Upper lobe of left lung (tissue), 6 donors: ENCODE data around the gene ATP9A. TPM values are rescaled to one million over a fixed set of nuclear protein-coding genes. Genes with fewer than 3 reads are reported as not detected.
A peak's percentile ranks its signal among the peaks of the same experiment; 100 is the strongest.

ENCODE experiments used
- ATAC-seq, 2 donors: fragments of 200-7000 bp; cut with Tn5 transposase; one replicate each; pipeline ENCODE4 v1.9.1; 2022; ENCODE audit warnings: mild to moderate bottlenecking in 2 of 2, moderate library complexity in 2 of 2; ENCODE audit not compliant: low FRiP score in 2 of 2
- DNase-seq, 2 donors: peaks; one replicate each; pipeline ENCODE4 v3.0.0-alpha.2; 2019 to 2020
- H3K27ac ChIP-seq, 4 donors: fragments of 200-600 bp; sonication (generic); one replicate each; pipeline ENCODE4 v1.5.1; 2016 to 2019
- H3K27me3 ChIP-seq, 4 donors: fragments of 200-600 bp; sonication (generic); one replicate each; pipeline ENCODE4 v1.5.1; 2017 to 2019
- H3K36me3 ChIP-seq, 4 donors: fragments of 200-600 bp; sonication (generic); one replicate each; pipeline ENCODE4 v1.5.1; 2016 to 2019
- H3K4me1 ChIP-seq, 4 donors: fragments of 200-600 bp; sonication (generic); one replicate each; pipeline ENCODE4 v1.5.1; 2018 to 2019
- H3K4me3 ChIP-seq, 4 donors: fragments of 200-600 bp; sonication (generic); one replicate each; pipeline ENCODE4 v1.5.1; 2017 to 2019; ENCODE audit warnings: mild to moderate bottlenecking in 2 of 4, moderate library complexity in 1 of 4
- H3K9me3 ChIP-seq, 4 donors: fragments of 200-600 bp; sonication (generic); one replicate each; pipeline ENCODE4 v1.5.1; 2018 to 2019
- CTCF ChIP-seq, 6 experiments: fragments of 450-650 bp in 4 of 6; fragments of 200-600 bp in 2 of 6; sonication (generic) in 2 of 6; IDR thresholded peaks; one replicate each; pipeline ENCODE4 v1.5.1; 2016 to 2019; ENCODE audit warnings: antibody characterized with exemption in 6 of 6
- EP300 ChIP-seq, 4 donors: sonication (generic); formaldehyde crosslinking; IDR thresholded peaks; one replicate each; pipeline ENCODE4 v1.5.1; 2017; ENCODE audit warnings: antibody characterized with exemption in 4 of 4, control low read depth in 2 of 4
- POLR2A ChIP-seq, 4 donors: fragments of 450-650 bp; IDR thresholded peaks; one replicate each; pipeline ENCODE4 v1.5.1; 2016 to 2017; ENCODE audit warnings: antibody characterized with exemption in 4 of 4, mild to moderate bottlenecking in 2 of 4
- POLR2AphosphoS5 ChIP-seq, 2 donors: sonication (generic); formaldehyde crosslinking; IDR thresholded peaks; one replicate each; pipeline ENCODE4 v1.5.1; 2017; ENCODE audit warnings: antibody characterized with exemption in 2 of 2
- WGBS, 2 donors: methylation state at CpG; one replicate each; pipeline ENCODE4 v1.1.5; 2017 to 2018; 5-methylcytosine and 5-hydroxymethylcytosine counted together
- total RNA-seq, 6 donors: library from RNA; depleted of rRNA in 4 of 6; stranded (reverse); fragments of >200 nt in 4 of 6; gene quantifications; one replicate each; pipeline versions ENCODE4 v1.1.0 to v1.2.1, GENCODE V29; 2016 to 2021
- donor health status: DM: no; HTN: no; CAD: no; lungs with moderate emphysema.
- donor health status: DM: no; HTN: yes; CAD: no; lungs with severe emphysema.

Gene ATP9A
- total RNA-seq, 6 donors from 2014 or later: 15.7 to 31.3 (median 22.8) TPM

GRCh38 chr20:51635680-51636079 is 132.5 kb downstream of the ATP9A start:
- Histone ChIP-seq H3K36me3 (no peaks in the 10 kb centered on the region), H3K4me1 (peaks cover 5 to 27% (median 11%) of the 10 kb centered on the region in 4 donors), H3K4me3 (no peak overlapping the region), H3K9me3 (no peaks in the 10 kb centered on the region), H3K27me3 (no peaks in the 10 kb centered on the region), H3K27ac (no peak overlapping the region)
- 85 to 100% methylated on average over 2 of the region's 2 CpGs for WGBS, 2 donors
- DNase-seq (no peak), ATAC-seq (no peak)
- TF ChIP-seq EP300 (IDR thresholded peaks at IDR 0.05) (no peak), POLR2AphosphoS5 (IDR thresholded peaks at IDR 0.05) (no peak), POLR2A (IDR thresholded peaks at IDR 0.05) (no peak), CTCF (IDR thresholded peaks at IDR 0.05) (no peak)

GRCh38 chr20:51634877-51635276 is 133.3 kb downstream of the ATP9A start:
- no peak for TF ChIP-seq POLR2AphosphoS5 (IDR thresholded peaks at IDR 0.05)
- TF ChIP-seq CTCF (IDR thresholded peaks at IDR 0.05): no peak
- no peak for TF ChIP-seq EP300 (IDR thresholded peaks at IDR 0.05)
- no peak for TF ChIP-seq POLR2A (IDR thresholded peaks at IDR 0.05)

GRCh38 chr20:51634257-51634656 is 133.9 kb downstream of the ATP9A start:
- H3K4me3 ChIP-seq: no peak overlapping the region
- DNase-seq: no peak
- no peaks in the 10 kb centered on the region for H3K36me3 ChIP-seq
- 73 to 89% methylated on average over 5 to 9 of the region's 9 CpGs for WGBS, 2 donors
- no peaks in the 10 kb centered on the region for H3K27me3 ChIP-seq
- no peak for ATAC-seq
- TF ChIP-seq POLR2AphosphoS5 (IDR thresholded peaks at IDR 0.05): no peak
- TF ChIP-seq POLR2A (IDR thresholded peaks at IDR 0.05): no peak
- TF ChIP-seq CTCF (IDR thresholded peaks at IDR 0.05): no peak
- TF ChIP-seq EP300 (IDR thresholded peaks at IDR 0.05): no peak
- no peaks in the 10 kb centered on the region for H3K9me3 ChIP-seq
- H3K4me1 ChIP-seq: peaks cover 10 to 31% (median 18%) of the 10 kb centered on the region in 4 donors
- H3K27ac ChIP-seq: no peak overlapping the region

More at GRCh38 chr20:51634877-51635276, 133.3 kb downstream of the ATP9A start:
- 87 to 98% methylated on average over 3 to 5 of the region's 5 CpGs for WGBS, 2 donors
- H3K4me1 ChIP-seq: peaks cover 10 to 34% (median 16%) of the 10 kb centered on the region in 4 donors
- no peaks in the 10 kb centered on the region for H3K27me3 ChIP-seq
- H3K36me3 ChIP-seq: no peaks in the 10 kb centered on the region
- DNase-seq (no peak), ATAC-seq (no peak)
- no peaks in the 10 kb centered on the region for H3K9me3 ChIP-seq
- no peak overlapping the region for H3K27ac ChIP-seq
- no peak overlapping the region for H3K4me3 ChIP-seq

GRCh38 chr20:51633430-51633829 is 134.8 kb downstream of the ATP9A start:
- H3K36me3 ChIP-seq: no peaks in the 10 kb centered on the region
- ATAC-seq (no peak), DNase-seq (no peak)
- 91 to 95% methylated on average over 3 of the region's 3 CpGs for WGBS, 2 donors
- no peaks in the 10 kb centered on the region for H3K9me3 ChIP-seq
- no peaks in the 10 kb centered on the region for H3K27me3 ChIP-seq
- H3K4me1 ChIP-seq: peaks cover 10 to 27% (median 18%) of the 10 kb centered on the region in 4 donors
- no peak overlapping the region for H3K27ac ChIP-seq
- no peak overlapping the region for H3K4me3 ChIP-seq
- TF ChIP-seq CTCF (IDR thresholded peaks at IDR 0.05) (no peak), EP300 (IDR thresholded peaks at IDR 0.05) (no peak), POLR2A (IDR thresholded peaks at IDR 0.05) (no peak), POLR2AphosphoS5 (IDR thresholded peaks at IDR 0.05) (no peak)

DNA sequence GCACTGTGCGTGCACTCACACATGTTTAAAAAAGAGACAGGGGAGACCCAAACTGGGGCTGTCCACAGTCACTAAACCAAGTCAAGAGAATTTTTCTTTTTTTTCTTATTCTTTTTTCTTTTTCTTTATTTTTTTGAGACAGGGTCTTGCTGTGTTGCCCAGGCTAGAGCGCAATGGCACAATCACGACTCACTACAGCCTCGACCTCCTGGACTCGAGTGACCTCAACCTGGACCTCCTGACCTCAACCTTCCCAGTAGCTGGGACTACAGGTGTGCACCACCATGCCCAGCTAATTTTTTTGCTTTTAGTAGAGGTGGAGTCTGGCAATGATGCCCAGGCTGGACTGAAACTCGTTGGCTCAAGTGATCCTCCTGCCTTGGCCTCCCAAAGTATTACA is 136.2 kb downstream of the ATP9A start:
- Histone ChIP-seq H3K27me3 (no peaks in the 10 kb centered on the region), H3K36me3 (peaks cover 0 to 3% (median 0%) of the 10 kb centered on the region in 4 donors), H3K4me3 (no peak overlapping the region), H3K4me1 (peaks cover 10 to 27% (median 18%) of the 10 kb centered on the region in 4 donors), H3K9me3 (no peaks in the 10 kb centered on the region), H3K27ac (peak overlapping the region; percentile 48 to 77 (median 69))
- WGBS, 2 donors: 95 to 98% methylated on average over 6 of the region's 6 CpGs
- ATAC-seq (no peak), DNase-seq (no peak)
- TF ChIP-seq POLR2AphosphoS5 (IDR thresholded peaks at IDR 0.05) (no peak), CTCF (IDR thresholded peaks at IDR 0.05) (no peak), POLR2A (IDR thresholded peaks at IDR 0.05) (no peak), EP300 (IDR thresholded peaks at IDR 0.05) (no peak)
